Activated T-cell treated with anti-CD3 and anti-CD28 coated beads for 4 hours (primary cell): Measurements from ENCODE around the gene CASP14.
"Not testable (repeated sequence)": the region's sequence is repeated elsewhere in the genome, so short reads cannot be mapped to it uniquely, and the experiment has no call there.

Experiments
- DNase-seq: peaks from one replicate; pipeline ENCODE4 v3.0.0-alpha.2; 2020

The CASP14 gene, protein sequence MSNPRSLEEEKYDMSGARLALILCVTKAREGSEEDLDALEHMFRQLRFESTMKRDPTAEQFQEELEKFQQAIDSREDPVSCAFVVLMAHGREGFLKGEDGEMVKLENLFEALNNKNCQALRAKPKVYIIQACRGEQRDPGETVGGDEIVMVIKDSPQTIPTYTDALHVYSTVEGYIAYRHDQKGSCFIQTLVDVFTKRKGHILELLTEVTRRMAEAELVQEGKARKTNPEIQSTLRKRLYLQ

DNA sequence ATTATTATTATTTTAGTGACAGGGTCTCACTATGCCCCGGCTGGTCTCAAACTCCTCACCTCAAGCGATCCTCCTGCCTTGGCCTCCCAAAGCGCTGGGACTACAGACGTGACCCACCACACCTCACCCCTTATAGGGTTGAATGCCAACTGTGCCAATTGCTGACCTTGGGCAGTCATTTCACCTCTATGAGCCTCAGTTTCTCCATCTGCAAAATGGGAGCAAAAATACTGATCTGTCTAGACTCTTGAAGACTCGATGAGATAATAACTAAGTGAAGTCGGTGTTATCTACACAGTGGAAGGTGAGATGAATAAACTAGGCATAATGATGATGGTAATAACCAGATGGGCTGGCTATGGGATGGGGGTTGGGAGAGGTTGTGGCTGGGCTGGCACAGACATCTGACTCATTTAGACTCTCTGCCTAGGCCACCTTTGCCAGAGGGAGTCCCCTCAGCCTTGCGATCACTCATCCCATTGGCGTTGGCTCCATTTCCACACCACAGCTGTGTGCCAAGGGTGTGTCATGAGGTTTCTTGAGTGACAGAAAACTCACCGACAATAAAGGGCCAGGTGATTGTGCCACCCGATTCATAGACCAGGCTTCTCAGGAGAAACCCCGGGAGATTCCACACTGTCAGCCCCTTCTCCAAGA lies at the start of gene CASP14:
Gene CASP14 (plus strand): TSS at position 596 of the 657 bp plus-strand sequence. CDS start 2,772 bp downstream, outside the sequence.
- DNase-seq, result no peak

DNA sequence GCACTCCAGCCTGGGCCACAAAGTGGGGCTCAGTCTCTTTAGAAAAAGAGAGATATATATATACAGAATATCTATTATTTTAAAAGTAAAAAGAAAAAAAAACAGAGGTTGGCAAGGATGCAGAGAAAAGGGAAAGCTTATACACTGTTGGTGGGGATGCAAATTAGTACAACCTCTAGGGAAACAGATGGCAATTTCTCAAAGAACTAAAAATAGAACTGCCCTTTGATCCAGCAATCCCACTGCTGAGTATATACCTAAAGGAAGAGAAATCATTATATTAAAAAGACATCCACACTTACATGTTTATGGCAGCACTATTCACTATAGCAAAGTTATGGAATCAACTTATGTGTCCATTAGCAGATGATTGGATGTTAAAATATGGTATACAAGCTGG lies 41.0 kb upstream of the CASP14 start:
- no peak for DNase-seq

DNA sequence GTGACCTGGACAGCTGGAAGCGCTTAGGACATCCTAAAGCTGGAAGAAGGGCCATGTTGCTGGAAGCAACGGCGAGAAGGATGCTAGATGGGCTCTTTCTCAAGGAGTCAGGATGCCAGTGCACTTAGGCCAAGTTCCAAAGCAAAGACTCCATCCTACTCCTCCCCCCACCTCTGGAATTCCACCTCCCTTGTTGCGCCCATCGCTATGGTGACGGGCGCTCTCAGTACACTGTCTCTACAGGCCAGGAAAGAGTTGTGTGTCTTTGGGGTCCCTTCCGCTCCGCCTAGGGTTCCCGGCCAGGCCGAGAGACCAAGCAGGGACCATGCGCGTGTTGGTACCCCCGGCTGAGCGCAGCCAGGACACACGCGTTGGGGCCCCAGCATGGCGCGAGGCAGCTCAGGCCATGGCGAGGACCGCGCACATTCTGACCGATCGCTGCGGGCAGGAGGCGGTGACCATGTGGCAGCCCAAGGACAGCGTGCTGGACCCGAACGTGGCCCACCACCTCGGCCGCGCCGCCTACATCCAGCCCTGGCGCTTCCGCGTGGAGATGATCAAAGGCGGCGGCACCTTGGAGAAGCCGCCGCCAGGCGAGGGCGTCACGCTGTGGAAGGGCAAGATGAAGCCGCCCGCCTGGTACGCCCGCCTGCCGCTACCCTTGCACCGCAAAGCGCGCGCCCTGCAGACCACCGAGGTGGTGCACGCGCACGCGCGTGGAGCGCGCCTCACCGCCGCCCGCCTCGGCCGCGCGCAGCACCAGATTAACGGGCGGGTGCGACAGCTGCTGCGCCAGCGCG lies 38.6 kb upstream of the CASP14 start:
- DNase-seq, result no peak

DNA sequence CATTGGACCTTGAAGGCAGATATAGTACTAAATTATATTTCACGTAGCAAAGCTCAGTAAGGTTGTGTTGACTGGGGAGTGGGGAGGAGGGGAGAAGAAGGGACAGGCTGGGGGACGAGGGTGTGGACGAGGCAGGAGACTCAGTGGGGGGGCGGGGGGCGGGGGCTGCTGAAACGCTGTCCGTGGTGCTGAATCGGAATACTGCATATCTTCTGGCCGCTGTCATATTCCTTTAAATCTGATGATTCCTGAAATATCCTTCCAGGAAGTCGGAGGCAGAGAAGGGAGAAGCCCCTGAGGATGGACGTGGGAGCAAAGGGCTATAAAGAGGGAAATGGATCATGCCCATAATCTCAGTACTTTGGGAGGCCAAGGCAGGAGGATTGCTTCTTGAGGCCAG lies 34.7 kb upstream of the CASP14 start:
- no peak for DNase-seq

DNA sequence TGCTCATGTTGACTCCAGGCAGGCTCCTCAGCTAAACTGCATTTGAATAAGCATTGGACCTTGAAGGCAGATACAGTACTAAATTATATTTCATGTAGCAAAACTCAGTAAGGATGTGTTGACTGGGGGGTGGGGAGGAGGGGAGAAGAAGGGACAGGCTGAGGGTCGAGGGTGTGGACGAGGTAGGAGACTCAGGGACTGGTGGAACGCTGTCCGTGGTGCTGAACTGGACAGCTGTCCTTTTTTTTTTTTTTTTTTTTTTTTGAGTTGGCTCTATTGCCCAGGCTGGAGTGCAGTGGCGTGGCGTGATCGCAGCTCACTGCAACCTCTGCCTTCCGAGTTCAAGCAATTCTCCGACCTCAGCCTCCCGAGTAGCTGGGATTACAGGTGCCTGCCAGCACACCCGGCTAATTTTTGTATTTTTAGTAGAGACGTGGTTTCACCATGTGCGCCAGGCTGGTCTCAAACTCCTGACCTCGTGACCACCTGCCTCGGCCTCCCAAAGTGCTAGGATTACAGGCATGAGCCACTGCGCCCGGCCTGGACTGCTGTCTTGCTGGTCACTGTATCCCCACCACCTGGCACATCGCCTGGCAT lies 33.2 kb upstream of the CASP14 start:
- no peak for DNase-seq

DNA sequence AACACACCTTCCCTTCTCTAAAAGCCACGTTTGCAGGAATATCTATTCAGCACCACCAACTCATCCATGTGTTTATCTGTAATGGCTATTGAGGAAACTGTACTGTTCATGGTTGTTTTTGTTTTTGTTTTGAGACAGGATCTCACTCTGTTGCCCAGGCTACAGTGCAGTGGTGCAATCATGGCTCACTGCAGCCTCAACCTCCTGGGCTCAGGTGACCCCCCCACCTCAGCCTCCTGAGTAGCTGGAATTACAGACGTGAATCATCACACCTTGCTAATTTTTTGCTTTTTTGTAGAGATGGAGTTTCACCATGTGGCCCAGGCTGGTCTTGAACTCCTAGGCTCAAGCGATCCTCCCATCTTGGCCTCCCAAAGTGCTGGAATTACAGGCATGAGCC lies 30.4 kb upstream of the CASP14 start:
- DNase-seq, result not testable (repeated sequence)

DNA sequence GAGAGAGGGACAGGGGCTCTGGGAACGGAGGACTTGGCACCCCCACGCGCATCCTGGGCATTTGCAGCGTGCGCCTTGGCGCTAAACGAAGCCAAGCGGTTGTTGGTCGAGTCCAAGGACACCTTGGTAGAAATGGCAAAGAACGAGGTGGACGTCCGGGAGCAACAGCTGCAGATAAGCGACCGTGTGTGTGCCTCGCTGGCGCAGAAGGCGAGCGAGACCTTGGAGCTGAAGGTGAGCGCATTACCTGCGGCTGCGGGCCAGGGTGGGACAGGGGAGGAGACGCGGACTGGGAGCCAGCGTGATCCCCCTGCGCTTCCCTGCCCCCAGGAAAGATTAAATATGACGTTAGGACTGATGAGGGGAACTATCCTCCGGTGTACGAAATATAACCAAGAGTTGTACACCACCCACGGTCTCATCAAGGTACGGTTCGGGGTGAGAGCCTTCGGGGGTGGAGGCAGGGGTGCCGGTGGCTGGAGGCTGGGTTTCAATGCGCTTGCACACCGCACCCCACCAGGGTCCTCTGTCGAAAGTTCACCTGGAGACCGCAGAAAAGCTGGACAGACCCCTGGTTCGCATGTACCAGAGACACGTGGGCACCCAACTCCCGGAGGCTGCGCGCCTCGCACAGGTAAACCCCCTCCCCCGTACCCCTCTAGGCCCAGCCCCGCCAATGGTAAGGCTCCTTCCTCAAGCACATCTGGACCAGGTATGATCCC lies 27.8 kb upstream of the CASP14 start:
- no peak for DNase-seq

DNA sequence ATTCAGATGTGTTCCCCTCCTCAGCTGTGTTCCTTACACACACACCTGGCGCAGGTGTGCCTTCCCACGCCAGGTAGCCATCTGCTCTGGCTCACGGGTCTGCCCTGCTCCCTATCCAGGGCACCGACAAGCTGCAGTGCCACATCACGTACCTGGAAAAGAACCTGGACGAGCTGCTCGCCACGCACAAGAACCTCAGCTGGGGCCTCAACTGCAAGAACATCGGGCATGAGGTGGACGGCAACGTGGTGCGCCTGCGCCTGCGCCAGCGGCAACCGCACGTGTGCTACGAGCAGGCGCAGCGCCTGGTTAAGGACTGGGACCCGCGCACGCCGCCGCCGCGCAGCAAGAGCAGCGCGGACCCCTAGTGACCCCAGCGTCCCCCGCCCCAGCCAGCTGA lies 26.5 kb upstream of the CASP14 start:
- no peak for DNase-seq

DNA sequence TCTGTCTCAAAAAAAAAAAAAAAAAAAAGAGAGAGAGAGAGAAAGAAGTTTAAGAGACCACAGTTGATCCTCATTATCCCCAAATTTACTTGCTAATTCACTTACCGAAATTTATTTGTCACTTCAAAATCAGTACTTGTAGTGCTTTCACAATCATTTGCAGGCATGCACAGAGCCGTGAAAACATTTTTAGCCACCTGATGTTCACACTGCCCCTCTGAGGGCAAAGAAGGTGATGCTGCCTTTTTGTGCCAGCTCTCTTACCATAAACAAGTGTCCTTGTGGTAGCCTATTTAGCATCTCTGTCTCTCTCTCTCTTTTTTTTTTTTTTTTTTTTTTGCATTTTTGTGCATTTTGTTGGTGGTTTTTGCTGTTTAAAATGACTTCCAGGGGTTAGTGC lies 24.1 kb upstream of the CASP14 start:
- no peak for DNase-seq

DNA sequence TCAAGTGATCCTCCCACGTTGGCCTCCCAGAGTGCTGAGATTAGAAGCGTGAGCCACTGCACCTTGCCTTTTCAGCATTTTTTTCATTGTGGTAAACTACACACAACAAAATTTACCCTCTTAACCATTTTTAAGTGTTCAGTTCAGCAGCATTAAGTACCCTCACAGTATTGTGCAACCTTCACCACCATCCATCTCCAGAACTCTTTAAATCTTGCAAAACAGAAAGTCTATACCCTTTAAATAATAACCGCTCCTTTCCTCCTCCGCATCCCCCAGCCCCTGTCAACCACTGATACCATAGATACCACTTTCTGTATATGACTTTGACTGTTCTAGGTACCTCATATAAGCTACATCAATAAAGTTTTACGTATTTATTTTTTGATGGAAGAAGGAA lies 20.8 kb upstream of the CASP14 start:
- DNase-seq, result no peak

DNA sequence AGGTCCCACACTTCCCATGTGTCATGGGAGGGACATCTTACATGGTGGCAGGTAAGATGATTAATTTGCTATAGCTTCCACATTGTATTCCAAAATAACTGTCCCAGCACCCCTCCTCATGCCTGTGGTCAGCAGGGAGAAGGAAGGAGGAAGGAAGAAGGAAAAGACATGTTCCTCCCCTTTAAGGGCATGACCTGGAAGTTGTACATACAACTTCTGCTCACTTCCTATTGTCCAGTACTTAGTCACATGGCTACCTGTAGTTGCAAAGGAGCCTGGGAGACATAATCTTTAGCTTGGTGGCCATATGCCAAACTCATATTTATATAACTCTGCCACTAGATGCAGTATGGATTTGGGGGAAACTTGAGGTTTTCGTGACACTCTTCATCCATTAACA lies 17.6 kb upstream of the CASP14 start:
- no peak for DNase-seq

DNA sequence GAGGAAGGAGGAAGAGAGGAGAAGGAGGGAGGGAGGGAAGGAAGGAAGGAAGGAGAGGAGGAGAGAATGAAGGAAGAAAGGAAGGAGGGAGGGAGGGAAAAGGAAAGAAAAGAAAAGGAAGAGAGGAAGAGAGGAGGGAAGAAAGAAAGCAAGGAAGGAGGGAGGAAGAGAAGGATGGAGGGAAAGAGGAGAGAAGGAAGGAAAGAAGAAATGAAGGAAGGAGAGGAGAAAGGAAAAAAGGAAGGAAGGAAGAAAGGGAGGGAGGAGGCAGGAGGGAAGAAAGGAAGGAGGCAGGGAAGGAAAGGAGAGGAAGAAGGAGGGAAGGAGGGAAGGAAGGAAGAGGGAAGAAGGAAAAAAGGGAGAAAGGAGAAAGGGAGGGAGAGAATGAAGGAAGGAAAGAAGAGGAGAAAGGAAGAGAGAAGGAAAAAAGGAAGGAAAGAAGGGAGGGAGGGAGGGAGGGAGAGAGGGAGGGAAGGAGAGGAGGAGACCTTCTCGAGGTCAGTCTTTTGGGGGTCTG lies 13.4 kb upstream of the CASP14 start:
- DNase-seq, result no peak

DNA sequence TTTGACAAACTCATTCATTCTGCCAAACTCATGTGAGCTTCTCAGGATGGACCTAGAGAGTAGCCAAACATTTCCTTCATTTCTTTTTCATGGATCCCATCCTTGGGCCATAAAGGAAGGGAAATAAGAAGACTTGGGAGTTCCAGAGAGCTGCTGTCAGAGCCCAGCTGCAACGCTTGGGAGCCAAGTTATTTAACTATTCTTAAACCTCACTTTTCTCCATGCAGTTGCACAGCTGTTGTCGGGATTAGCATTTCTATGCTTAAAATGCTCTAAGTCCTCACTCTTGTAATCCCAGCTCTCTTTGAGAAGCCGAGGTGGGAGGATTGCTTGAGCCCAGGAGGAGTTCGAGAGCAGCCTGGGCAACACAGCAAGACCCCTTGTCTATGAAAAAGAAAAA lies 11.7 kb upstream of the CASP14 start:
- DNase-seq, result no peak

DNA sequence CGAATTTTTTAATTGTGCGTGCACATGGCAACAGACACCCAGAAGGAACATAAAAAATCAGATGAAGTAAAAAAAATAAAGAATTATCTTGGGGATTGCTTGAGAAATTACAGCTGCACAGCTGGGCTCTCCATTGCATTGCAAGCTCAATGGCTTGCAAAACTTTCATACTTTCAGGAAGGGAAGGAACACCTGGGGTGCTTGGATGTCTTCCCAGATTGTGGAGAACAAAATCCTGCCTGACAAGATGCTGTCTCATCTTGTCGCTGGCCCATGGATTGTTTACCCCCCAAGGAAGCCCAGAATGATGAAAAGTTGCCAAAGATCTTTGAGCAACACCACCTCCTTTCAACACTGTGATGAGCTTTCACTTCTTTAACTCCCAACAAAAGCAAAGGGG lies 11.0 kb upstream of the CASP14 start:
- DNase-seq, result no peak

DNA sequence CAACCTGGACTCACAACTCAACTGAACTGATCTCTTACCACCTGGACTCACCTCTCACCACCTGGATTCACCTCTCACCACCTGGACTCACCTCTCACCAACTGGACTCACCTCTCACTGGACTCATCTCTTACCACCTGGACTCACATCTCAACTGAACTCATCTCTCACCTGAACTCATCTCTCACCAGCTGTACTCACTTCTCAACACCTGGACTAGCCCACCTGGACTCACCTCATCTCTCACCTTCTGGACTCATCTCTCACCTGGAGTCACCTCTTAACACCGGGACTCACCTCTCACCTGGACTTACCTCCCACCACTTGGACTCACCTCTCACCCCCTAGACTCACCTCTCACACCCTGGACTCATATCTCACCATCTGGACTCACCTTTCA lies 7.3 kb upstream of the CASP14 start:
- no peak for DNase-seq

DNA sequence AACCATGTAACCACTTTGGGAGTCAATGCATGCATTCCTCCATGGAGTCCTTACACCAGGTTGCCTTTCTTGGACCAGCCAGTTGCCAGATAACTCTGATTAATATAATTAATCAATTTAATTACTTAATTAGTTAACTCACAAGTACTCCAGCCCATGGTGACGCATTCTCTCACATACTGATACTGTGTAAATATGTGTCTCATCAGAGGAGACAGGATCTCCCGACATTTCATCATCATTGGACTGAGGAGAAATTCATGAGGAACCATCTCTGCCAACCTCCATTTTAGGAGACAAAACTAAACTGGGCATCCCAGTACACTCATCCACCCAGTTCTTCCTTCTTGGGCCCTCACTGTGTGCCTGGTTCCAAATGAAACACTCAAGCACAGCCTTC lies 6.5 kb upstream of the CASP14 start:
- no peak for DNase-seq

DNA sequence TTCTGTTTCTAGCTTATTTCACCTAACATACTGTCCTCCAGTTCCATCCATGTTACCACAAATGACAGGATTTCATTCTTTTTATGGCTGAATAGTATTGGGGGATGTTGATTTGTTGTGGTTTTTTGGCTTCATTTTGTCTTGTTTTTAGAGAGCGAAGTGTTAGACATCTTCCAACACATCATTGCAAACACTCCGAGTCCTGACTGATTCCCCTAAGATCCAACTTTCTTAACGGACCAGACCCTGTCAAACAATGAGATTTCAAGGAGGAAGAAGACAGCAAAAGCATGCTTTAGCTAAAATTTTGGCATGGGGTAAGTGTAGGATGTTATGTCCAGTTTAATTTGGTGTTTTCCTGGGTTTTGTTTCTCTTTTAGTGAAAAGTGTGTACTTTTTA lies 3.8 kb upstream of the CASP14 start:
- DNase-seq, result no peak

DNA sequence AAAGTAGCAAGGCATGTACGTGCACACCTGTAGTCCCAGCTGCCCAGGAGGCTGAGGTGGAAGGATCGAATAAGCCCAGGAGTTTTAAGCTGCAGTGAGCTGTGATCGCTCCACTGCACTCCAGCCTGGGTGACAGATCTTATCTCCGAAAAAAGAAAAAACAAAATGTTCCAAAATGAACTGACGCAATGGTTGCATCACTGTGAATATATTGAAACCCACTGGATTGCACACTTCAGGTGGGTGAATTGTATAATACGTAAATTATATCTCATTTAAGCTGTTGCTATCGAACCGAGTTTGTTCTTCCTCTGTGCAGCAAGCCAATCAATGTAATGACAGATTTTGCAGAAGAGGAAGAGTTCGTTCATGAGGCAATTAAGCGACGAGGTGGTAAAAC lies 1.6 kb upstream of the CASP14 start:
- no peak for DNase-seq

DNA sequence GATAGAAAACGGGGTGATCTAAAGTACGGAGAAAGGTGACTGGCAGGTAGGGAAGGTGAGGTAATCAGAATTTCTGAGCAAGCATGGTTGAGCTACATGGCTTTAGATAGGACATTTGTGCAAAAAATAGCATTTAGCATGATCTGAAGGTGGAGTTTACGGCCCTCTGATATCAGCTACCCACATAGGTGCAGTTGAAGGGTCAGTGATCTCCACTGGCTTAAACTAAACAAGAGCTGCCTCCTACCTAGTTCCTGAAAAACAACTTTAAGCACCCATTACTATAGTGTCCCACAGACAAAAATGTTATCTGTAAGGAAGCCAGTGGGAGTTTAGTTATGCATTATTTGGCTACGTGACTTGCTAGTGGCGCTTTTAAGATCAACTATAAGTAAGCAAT lies 1.2 kb upstream of the CASP14 start:
- no peak for DNase-seq

DNA sequence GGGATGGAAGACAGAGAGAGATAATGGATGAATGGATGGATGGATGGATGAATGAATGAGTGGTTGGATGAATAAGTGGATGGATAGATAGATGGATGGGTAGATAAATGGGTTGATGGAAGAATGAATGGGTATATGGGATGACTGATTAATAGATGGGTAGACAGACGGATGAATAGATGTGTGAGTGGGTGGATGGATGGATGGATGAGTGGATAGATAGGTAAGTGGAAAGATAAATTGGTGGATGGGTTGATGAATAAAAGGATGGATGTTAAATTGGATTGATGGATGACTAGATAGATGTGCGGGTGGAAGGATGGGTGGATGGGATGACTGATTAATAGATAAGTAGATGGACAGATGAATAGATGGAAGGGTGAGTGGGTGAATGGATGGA lies 1.4 kb downstream of the CASP14 start:
- no peak for DNase-seq

DNA sequence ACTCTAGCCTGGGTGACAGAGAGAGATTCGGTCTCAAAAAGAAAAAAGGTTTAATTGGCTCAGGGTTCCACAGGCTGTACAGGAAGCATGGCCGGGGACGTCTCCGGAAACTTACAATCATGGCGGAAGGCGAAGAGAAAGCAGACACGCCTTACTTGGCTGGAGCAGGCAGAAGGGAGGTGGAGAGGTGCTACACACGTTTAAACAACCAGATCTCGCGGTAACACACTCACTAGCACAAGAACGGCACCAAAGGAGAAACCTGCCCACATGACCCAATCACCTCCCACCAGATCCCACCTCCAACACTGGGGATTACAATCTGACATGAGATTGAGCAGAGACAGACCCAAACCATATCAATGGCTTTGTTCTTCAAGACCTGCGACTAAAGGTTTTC lies 12.8 kb downstream of the CASP14 start:
- no peak for DNase-seq

DNA sequence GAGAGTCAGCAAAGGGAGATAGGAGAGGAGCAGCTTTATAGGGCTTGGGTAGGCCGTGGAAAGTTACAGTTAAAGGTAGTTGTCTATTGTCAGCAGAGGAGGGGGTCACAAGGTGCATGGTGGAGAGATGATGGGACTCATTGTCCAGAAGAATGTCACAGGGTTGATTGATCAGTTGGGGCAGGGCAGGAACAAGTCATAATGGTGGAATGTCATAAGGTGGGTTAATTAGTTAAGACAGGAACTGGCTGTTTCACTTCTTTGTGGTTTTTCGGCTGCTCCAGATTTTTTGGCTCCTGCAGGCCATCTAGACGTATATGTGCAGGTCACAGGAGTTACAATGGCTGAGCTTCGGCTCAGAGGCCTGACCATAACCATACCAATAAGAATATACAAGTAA lies 21.1 kb downstream of the CASP14 start:
- not testable (repeated sequence) for DNase-seq
